NCI-H510A (cell line): ENCODE data around the gene AKTIP.
"Not testable (repeated sequence)": the region's sequence is repeated elsewhere in the genome, so short reads cannot be mapped to it uniquely, and the experiment has no call there.

ENCODE experiments used
- DNase-seq: peaks from one replicate; lab custom pipeline; 2025; lab: John Stamatoyannopoulos, UW

Gene AKTIP

GRCh38 chr16:53502331-53503269 is at the start of gene AKTIP:
AKTIP (minus strand) TSS chr16:53503209; CDS start chr16:53500259, 2,950 bp downstream.
- DNase-seq = peak; percentile 53

GRCh38 chr16:53549970-53550690 is 47.1 kb upstream of the AKTIP start:
- peak; percentile 43 for DNase-seq

- no peak for DNase-seq
Measured at GRCh38 chr16:53546988-53547391, 44.0 kb upstream of the AKTIP start.

DNA sequence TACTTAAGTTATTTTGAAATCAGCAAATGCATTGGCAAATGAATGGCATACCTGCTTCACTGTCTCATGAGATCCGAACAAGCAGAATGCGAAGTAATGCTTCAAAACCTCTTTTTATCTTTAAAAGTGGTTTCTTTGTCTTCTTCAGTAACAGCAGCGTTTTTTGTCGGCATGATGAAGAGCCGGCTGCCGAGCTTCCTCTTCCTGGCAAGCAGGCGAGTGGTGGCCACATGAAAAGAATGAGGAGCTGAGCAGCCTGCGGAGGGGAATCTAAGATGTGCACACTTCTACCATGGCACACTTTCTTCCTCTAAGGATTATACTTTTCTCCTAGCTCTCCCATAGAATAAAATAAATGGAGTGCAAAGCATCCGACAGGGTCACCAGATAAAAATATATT is 42.4 kb upstream of the AKTIP start:
- no peak for DNase-seq

- DNase-seq = peak; percentile 20
Measured at GRCh38 chr16:53542283-53542682, 39.3 kb upstream of the AKTIP start.

DNA sequence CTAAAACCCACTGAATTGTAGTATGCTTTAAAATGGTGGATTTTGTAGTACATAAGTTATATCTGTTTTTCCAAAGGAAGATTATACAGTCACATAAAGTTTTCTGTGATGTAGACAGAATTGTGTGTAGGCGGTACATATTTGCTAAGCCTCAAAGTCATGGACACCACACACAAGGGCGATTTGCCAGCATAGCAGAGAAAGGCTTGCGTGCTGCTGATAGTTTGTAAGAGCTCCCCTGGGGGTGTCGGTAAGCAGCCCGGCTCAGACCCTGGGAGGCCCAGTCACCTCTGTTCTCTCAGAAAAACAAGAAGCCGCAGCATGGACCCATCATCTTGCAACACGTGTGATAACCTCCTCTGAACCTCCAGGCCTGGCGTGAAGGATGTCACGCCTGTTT is 38.3 kb upstream of the AKTIP start:
- DNase-seq = no peak

DNA sequence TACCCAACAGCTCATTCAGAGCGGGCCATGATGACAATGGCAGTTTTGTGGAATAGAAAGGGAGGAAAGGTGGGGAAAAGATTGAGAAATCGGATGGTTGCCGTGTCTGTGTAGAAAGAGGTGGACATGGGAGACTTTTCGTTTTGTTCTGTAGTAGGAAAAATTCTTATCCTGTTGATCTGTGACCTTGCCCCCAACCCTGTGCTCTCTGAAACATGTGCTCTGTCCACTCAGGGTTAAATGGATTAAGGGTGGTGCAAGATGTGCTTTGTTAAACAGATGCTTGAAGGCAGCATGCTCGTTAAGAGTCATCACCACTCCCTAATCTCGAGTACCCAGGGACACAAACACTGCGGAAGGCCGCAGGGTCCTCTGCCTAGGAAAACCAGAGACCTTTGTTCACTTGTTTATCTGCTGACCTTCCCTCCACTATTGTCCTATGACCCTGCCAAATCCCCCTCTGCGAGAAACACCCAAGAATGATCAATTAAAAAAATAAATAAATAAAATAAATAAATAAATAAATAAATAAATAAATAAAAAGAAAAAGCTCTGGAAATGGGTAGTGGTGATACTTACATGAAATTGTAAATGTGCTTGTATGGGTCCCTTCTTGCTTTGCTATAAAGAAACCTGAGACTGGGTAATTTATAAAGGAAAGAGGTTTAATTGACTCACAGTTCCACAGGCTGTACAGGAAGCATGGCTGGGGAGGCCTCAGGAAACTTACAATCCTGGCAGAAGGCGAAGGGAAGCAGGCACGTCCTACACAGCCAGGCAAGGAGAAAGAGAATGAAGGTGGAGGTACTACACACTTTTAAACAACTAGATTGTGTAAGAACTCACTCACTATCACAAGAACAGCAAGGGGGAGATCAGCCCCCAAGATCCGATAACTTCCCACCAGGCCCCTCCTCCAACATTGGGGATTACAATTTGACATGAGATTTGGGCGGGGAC is 37.0 kb upstream of the AKTIP start:
- DNase-seq = not testable (repeated sequence)

- not testable (repeated sequence) for DNase-seq
Measured at GRCh38 chr16:53539346-53539745, 36.3 kb upstream of the AKTIP start.

DNA sequence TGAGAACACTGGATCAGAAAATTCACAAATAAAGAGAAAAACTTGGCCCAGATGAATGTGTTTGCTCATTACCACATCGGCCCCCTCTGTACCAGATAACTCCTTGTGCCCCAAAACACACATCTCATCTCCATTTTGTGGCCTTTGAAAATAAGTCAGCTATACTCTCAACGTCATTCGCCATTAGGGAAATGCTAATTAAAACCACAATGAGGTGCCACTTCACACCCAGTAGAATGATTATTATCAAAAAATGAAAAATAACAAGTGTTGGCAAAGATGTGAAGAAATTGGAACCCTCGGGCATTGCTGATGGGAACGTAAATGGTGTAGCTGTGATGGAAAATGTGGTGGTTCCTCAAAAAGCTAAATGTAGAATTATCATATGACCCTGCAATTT is 34.6 kb upstream of the AKTIP start:
- no peak for DNase-seq

GRCh38 chr16:53534206-53534605 is 31.2 kb upstream of the AKTIP start:
- DNase-seq = no peak

GRCh38 chr16:53530741-53531140 is 27.7 kb upstream of the AKTIP start:
- DNase-seq = no peak

DNA sequence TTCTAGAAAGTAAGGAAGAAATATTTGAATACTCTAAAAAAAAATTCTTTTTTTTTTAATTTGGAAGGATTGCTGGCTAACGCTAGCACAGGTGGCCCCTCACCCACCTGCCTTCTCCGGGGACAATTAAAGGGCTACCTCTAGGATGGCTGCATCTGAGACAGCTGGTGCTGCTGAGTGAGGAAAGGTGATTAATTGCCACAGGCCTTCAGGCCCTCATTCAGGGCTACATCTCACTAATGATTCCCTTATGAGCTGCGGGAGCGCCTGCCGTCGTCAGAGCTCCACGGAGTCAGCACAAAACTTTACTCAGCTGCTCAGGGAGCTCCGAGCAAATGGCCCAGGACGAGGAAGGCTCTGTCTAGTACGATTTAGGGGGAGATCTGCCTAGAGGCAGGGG is 27.0 kb upstream of the AKTIP start:
- peak; percentile 45 for DNase-seq

- peak; percentile 24 for DNase-seq
Measured at GRCh38 chr16:53529513-53529912, 26.5 kb upstream of the AKTIP start.

DNA sequence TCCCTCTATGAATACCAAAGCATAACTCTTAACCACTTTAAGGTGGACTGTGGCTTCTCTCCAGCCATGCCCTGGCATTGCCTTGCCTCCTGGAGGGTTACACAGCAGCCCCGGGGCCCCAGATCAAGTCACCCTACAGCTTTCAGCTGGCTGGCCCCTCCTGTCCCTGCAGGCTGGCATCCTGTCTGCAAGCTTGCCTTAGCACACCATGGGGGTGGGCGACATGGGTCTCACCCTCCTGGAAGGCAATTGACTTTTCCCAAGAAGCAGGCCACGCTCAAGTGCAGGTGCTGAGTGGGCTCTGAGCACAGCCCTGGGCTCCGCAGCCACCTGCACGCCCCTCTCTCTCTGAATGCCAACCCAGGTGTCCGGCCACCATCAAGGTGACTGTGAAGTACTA is 25.8 kb upstream of the AKTIP start:
- no peak for DNase-seq

GRCh38 chr16:53523971-53524548 is 21.1 kb upstream of the AKTIP start:
- DNase-seq = no peak

- no peak for DNase-seq
Measured at GRCh38 chr16:53523126-53523804, 20.3 kb upstream of the AKTIP start.

GRCh38 chr16:53519417-53520091 is 16.5 kb upstream of the AKTIP start:
- DNase-seq = no peak

DNA sequence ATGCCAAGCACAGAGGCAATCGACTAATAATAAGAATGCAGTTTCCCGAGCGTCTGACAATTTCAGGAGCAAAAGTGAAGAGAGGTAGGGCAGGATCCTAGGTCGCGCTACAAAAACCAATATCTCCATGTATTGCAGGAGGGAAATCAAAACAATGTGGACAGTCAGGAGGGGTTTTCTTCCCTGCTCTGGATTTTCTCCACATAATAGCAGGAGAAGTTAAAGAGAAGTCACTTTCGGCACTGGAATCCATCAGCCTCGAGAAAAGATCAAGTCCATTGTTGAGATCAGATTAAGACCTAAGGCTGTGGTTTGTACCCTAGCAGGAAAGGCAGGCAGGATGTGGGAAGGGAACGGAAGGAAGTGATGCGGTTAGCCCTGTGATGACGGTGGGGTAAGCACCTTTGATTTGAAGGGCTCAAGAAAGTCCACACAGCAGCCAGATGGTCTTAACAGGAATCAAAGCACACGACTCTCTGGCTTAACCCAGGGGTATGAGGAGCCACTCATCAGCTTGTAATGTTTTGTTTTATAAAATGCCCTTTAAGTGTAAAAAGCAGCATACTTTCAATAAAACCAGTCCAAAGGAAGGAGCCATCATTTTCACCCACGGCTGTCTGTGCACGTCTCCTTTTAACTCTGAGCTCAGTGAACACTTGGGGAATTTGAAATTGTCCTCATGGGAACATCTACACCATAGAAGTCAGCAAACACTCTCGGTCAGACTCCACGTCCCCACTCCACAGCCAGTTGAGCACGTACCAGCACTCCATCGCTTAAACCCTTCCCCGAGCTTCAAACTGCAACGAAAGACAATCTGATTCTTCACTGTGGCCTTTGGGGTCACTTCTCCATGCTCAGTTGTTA is 15.8 kb upstream of the AKTIP start:
- DNase-seq = no peak

GRCh38 chr16:53517851-53518250 is 14.8 kb upstream of the AKTIP start:
- no peak for DNase-seq
